HG03060 (cell line): ENCODE results near the gene GPR84.

Source experiments
- ATAC-seq: cut with Tn5 transposase; IDR thresholded peaks from one replicate; pipeline ENCODE4 v1.9.1; 2021; ENCODE audit warnings: low read depth, moderate number of reproducible peaks; ENCODE audit not compliant: unreplicated experiment

The GPR84 gene

DNA sequence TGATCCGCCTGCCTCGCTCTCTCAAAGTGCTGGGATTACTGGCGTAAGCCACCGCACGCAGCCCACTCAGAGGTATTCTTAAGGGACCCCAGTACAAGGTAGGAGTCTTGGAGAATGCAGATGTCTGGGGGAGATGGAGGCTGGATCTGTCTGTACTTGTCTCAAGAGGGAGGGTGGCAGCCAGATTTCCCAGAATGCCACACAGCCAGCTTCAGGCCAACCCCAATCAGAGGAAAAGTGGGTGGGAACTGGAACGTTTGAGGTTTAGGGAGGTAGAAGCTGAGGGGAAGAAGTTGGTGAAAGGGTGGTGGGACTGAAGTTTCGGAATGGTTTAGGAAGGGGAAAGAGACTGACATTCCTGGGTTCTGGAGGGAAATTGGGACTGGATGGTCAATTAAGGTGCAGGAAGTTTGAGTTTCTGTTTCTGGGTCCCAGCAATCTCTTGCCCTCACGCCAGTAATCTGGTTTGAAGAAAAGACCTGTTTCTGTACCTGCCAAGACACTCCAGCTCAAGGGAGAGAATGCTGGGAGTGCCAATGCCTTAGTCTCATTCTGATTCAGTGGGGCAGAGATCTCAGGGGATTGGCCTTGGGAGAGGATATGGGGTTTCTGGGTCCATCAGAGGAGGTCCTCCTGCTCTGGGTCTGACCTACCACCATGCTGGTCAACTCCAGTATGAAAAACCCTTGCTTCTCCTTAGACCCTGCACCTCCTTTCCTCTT lies 28.4 kb upstream of the GPR84 start:
- no peak for ATAC-seq

DNA sequence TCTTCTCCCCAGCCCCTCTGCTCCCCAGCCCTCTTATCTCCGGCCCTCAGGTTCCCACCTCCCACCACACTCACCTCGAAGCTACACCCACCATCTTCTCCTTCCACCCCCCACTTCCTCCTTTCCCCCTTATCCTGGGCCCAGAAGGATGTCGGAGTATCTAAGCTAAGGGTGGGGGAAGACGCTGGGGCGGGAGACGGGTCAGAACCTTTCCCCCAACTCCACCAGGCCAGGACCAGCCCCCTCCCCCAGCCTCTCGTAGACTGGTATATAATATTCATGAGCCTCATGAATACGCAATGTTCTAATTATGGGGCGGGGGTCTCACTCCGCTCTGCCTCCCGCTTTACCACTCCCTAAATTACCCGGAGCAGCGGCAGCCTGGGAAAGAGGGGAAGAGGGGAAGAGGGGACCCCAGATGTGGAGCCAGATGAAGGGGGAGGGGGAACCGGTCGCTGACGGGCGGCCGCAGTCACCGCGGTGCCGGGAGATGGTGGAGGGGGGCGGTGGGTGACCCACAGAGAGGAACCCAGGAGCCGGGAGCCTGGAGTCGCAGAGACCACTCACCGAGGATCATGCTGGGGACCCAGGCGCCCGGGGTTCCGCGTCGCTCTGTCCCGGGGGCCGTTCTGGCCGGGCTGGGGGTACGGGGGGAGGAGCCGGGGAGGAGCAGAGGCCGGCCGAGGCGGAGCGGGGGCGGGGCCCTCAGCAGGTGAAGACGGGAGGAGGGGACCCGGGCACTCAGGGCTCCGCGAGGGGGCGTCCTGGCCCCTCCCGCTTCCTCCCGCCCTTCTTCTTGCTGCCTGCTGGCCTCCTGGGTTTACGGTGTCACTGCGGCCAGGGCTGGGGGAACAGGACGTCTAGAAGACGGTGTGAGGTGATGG lies 26.6 kb upstream of the GPR84 start:
- ATAC-seq: no peak

DNA sequence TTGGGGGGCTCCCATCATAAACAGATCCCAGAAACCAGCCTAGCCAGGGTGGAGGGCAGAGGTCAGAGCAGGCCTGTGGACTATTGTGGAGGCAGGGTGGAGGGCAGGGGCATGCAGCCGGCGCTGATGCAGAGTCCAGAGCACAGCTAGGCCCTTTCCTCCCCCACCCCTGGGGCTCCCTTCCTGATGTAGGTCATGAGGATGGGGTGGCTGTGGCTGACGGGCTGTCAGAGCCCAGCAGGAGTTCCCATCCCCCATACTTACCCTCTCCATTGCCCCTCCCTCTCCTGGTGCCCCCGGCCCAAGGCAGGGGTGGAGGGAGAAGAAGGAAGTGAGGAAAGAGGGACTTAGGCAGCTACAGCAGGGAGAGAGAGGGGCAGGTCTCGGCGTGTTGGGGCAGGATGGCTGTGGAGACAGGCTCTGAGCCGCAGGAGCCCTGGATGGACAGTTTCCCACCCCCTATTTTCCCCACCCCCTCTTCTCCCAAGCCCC lies 25.9 kb upstream of the GPR84 start:
- ATAC-seq: no peak

DNA sequence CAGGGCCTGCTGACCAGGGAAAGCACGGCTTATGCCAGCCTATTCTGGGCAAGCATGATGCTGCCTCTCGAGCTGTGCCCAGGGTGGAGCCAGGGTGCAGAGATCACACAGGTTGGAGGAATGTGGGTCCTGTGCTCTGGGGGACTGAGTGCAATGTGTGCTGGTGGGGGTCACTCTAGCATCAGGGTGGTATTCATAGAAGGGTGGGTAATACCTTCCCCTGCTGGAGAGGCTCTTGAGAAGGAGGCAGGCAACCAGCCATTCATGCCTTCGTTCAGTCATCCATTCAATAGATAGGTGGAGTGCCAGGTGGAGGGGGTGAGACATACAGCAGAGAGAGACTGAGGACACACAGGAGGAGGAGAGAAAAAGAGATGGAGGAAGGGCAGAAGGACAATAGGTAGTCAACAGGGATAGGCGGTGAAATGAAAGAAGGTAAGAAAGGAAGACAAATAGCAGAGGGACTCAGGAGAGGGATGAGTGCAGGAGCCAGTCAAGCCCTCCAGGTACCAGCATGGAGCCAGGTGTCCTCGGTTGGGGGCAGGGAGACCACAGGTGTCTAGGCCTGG lies 25.4 kb upstream of the GPR84 start:
- ATAC-seq: no peak

DNA sequence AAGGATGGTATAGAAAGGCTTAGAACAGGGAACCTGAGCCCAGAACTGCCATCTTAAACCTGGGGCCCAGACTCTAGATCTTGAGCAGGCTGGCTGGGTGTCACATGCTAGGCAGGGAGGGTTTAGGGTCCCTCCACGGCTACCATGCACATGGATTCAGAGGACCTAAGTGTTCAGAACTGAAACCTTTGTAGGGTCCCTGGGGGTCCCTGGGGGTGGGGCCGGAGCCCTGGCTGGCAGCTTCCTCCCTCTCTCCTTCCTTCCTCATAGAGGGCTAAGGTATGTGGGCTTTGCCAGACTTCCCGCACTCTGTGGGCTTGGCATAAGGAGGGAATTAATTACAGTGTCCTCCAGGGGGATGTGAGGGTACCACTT lies 24.8 kb upstream of the GPR84 start:
- no peak for ATAC-seq

DNA sequence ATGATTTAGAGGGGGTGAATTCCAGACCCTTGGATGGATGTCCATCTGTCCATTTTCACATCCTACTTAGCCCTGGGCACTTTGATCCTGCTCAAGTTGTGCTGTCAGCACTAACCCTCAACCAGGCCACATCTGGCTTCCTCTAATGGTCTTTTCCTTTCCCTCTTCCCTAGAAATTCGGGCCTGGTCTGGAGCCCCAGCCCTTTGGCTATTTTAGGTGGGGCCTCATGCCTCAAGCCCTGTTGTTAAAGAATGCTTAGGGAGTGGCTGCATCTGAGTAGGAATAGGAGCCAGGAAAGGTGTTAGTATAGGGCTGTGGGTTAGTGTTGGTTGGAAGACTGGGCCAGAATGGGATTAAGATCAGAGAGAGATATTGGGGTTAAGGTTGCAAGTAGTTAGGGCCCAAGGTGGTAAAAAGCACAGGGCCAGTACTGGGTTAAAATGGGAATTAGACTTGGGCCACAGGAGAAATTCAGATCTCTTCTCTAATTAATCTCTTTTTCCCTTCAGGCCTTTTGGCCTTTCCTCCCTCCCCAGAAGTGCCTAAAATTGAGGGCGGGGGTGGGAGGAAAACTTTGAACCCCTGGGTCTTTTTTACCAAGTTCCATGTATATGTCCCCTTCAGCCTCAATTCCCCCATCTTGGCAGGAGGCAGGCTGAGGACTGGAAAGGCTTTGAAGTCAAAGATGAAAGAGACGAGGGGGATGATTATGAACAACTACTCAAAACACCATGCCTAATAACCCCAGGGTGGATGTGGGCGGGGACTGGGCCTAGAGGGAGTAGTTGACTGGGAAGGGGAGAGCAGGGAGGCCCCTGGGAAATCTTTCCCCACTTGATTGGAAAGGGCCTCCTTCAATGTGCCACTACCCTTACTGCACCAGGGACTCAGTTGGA lies 24.2 kb upstream of the GPR84 start:
- ATAC-seq: no peak

DNA sequence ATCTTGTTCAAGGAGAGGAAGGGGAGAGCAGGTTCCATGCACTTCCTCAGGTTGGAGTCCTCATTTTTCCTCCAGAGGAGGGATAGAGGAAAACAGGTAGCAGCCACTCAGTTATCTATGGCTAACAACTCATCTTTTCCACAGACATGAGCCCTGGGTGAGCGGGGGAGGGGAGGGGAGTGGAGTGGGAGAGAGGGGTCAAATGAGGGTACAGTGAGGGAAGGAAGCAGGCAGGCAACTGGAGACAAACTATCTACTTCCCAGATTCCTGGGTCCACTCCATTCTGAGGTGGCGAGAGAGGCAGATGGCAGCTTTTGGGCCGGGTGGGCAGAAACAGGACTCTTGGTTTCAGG lies 22.8 kb upstream of the GPR84 start:
- ATAC-seq: no peak

DNA sequence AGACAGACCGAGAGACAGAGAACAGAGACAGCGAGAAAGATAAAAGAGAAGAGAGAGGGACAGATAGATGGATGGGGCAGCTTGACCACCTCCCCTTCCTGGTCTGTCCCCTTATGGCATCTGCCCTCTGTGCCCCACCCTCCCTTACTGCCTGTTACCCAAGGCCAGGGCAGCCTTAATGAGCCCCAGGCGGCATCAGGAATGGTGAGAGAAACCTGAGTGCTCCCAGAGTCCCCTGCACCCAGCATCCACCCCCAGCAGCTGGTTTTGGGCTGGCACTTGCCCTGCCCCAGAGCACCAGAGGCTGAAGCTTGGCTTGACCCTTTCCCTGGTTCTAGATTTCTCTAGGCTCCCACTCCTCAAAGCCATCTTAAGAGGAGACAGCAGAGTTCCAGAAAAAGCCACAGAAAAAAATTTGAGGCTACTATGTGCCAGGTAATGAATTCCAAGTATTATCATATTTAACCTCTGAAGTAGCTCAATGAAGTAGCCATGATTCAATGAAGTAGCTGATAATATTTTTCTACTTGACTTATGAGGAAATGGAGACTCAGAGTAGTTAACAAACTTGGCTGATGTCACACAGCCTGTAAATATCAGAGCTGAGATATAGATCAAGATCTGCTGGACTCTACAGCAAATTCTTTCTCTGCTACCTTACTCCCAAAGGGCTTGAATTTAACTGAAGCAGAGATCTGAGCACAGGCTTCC lies 22.3 kb upstream of the GPR84 start:
- no peak for ATAC-seq

DNA sequence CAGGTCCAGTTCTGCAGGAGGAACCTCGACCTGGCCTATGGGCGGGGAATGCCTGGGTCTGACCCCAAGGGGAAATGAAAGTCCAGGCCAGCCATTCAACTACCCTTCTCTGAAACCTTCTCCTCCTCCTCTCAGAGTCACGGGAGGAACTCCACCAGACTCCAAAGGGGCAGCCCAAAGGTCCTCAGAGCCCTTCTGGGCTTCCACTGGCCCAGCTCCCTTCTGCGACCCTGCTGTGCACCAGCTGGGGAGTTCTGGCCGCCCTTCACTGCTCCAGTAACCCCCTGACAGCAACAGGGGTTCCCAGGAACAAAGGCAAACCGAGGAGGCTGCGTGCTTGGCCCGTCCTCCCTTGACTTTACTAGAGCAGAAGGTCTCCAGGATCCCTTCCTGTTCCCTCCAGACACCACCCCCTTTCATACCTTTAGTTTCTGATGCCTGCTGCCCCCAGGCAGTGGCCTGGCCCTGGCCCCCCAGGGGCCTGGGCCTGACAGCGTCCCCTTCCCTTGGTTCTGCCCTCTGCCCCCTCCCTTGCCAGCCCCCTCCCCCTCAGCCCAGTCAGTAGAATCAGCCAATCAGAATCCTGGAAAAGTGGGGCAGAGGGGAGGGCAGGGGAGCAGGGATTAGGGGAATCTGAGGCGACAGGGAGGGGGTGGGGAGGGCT lies 21.1 kb upstream of the GPR84 start:
- ATAC-seq: no peak

DNA sequence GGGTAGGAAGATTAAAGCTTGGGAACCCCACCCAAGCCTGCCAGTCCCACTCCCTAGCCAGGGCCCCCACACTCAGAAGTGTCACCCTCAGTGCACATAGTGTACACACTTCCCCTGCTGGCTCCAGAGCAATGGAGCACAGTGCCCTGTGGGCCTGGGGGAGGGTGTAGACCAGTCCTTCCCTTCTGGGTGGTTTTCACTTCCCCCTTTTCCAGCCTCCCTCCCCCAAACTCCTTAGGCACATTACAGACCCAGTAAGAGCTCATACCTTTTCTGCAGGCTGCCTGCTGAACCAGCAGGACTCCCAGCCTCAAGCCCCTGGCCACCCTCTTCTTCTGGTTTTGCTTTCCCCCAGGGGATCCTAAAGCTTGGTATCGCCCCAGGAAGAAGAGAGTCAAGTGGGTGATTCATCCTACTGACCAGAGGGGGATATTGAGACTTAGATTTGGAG lies 20.3 kb upstream of the GPR84 start, which contains the start of gene ZNF385A:
Gene ZNF385A (minus strand): TSS at position 143 of the 451 bp plus-strand sequence. CDS start 219 bp downstream, outside the sequence.
- no peak for ATAC-seq

DNA sequence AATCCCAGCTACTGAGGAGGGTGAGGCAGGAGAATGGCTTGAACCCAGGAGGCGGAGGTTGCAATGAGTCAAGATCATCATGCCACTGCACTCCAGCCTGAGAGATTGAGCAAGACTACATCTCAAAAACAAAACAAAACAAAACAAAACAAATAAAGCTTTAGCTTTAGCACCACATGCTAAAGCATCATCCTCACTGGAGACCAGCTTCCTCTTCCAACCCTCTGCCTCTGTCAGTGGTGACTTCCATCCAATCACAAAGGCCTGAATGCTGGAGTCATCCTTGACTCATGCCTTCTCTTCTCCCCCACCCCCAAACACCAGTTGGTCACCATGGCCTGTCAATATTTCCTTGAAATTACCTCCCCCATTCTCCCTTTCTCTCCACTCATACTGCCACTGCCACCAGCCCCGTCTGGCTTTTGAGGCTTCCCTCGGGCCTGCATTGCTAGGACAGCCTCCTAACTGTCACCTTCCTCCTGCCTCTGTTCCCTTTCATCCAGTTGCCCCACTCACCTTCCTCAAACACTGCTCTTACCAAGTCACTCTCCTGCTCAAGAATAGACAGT lies 18.8 kb upstream of the GPR84 start:
- no peak for ATAC-seq

DNA sequence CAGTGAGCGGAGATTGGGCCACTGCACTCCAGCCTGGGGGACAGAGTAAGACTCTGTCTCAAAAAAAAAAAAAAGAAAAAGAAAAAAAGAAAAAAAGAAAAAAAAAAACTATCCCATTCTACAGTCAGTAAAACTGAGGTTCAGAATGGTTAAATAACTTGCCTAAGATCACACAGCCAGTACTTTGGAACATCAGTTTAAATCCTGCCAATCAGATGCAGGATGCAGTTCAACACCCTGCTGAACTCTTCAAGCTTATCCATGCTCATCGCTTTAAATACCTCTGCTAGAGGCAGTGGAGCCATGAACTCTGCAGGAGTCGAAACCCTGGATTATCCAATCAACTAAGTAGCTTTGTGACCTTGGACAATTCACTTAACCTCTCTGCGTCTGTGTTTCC lies 16.9 kb upstream of the GPR84 start:
- no peak for ATAC-seq

DNA sequence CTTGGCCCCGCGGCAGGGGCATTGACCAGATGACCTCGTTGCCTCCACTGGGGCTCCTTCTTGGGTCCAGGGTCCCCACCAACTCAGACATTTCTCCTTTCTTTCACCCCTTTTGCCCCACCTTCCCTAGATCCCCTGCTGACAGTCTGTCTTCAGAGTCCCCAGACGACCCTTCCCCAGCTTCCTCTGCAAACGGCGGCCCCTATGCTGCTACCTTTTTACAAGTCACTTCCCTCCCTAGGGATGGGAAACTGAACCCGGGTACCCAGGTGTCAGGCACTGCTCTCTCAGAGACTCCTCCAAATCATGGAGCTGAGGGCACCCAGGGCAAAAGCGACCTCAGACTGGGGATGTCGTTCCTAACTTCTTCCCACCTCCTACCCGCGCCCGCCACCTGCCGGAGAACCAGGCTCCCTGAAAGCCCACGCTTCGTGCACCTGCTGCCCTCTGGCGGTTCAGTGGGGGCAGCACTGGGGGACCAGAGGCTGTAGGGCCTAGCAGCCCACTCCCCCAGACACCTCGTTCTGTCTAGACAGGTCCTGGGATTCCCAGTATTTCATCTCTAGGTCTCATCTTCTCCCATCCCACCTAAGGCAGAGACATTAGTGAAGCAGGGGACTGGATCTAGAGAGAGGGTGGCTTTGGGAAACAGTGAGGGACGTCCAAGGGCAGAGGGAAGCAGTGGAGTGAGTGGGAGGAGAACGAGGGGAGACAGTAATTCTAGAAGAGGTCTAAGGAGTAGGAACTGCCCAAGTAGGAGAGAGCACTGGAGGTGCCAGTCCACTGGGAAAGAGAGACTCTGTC lies 15.3 kb upstream of the GPR84 start:
- no peak for ATAC-seq

DNA sequence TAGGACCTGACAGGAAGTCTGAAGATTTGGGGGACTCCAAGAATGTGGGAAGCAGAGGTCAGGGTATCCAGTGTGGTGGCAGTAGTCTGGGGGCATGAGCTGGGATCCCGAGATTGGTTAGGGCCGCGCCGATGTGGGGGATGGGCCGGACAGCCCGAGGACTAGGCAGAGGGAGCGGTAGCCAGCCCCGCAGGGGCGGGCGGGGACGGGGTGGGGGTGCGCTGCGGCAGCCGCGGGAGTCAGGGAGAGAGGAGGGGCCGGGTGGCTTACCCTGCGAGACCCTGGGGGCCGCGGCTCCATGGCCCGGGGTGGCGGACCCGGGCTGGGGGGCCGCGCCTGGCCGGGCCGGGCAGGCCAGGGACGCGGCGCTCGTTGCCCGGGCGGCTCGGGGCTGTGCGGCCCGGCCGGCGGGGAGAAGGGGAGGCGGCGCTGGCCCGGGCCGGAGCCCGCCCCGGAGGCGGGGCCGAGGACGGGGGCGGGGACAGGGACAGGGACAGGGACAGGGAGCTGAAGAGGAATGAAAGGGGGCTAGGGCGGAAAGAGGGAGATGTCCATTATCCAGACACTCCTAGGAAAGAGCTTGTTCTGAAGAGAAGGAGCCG lies 14.6 kb upstream of the GPR84 start:
- no peak for ATAC-seq

DNA sequence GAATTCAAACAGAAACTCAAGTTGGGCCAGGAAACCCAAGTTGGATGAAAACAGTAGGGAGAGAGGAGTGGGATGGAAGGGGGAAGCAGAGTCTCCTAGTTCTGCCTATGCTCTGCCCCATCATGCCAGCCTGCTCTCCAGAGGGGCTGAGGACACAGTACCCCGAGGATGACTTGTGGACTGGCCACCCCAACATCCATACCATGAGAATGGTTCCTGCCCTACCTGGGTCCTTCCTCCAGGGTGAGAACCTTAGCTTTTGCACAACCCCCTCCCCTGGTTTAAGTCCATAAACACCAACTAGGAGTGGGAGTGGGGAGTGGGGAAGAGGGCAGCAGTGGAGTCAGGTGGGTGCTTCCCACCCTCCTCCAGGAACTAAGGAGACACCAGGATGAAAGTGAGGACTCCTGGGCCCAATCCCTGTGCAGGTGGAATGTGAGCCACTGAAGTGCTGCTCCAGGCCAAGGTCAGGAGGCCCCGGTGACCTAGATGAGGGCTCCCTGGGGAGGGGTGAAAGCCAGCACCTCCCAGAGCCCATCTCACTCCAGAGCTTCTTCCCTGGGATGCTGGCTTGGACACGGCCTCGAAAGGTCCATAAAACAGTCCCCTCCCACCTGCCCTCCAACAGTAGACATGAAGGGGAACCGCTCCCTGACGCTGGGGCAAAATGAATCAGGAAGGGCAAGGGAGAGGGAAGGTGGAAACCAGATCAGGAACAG lies 13.7 kb upstream of the GPR84 start:
- ATAC-seq: no peak

DNA sequence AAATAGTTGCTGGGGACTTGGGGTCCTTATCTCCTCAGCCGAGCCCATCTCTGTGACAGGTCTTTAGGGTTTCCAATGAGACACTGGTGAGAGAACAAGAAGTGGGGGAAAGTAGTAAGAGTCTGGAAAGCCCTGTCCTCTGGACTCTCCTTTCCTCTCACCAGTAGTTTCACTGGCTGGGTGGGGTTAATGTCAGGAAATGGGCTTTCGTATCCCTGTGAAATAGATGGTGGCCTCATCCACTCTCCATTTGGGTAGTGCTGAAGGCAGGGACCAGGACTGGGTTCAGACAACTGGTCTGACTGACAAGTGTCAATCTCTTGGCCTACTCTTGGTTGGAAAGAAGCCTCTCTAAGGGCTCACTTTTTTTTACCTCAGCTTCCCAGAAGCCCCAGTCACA lies 12.7 kb upstream of the GPR84 start:
- ATAC-seq: no peak

DNA sequence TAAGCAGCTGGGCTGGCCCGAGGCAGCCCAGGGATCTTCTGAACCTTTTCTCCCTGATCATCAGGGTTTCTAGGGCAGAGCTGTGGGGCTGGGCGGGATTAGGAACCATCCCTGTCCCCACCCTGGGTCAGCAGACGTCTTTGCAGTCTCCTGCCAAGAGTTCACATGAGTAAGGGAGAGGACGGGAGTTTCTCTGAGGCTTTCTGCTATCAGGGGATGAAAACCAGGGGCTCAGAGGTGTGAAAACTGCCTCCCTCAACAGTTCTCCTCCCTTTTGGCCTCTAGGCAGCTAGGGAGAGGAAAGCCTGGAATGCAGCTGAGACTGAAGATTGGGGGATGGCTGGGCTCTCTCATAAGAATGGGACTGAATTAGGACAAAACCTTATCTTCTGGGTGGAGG lies 12.3 kb upstream of the GPR84 start:
- ATAC-seq: no peak
